H54 (cell line): Measurements from ENCODE around the gene SYT7.
A peak's percentile ranks its signal among the peaks of the same experiment; 100 is the strongest.
"Not testable (repeated sequence)": the region's sequence is repeated elsewhere in the genome, so short reads cannot be mapped to it uniquely, and the experiment has no call there.

Experiments used
- DNase-seq: peaks from one replicate; pipeline ENCODE4 v3.0.0; 2011; ENCODE audit warnings: low spot score, mixed read lengths; ENCODE audit not compliant: insufficient read length
- FAIRE-seq: peaks from 3 replicates; lab custom pipeline; 2011; peaks lifted over from hg19 to GRCh38; lab: Jason Lieb, UNC
- POLR2A ChIP-seq: IDR thresholded peaks from 2 replicates; pipeline ENCODE4 v1.6.1; 2011; ENCODE audit warnings: low read depth, mild to moderate bottlenecking, low read length

The SYT7 gene

GRCh38 chr11:61616434-61616833 is 35.6 kb upstream of the SYT7 start:
- no peak for DNase-seq
- no peak for TF ChIP-seq POLR2A
- no peak for FAIRE-seq

GRCh38 chr11:61614782-61615181 is 33.9 kb upstream of the SYT7 start:
- FAIRE-seq, DNase-seq: not testable (repeated sequence)

- FAIRE-seq (no peak), DNase-seq (no peak)
- TF ChIP-seq POLR2A, result no peak
These were observed 33.0 kb upstream of the SYT7 start for GRCh38 chr11:61613870-61614269.

GRCh38 chr11:61613051-61613450 is 32.2 kb upstream of the SYT7 start:
- no peak for FAIRE-seq
- no peak for DNase-seq
- TF ChIP-seq POLR2A, result no peak

- no peak for FAIRE-seq
- DNase-seq, result no peak
- no peak for TF ChIP-seq POLR2A
These were observed 30.4 kb upstream of the SYT7 start for GRCh38 chr11:61611309-61611708.

- TF ChIP-seq POLR2A, result no peak
- FAIRE-seq, result no peak
- no peak for DNase-seq
These were observed 30.0 kb upstream of the SYT7 start for GRCh38 chr11:61610905-61611304.

GRCh38 chr11:61609980-61610366 is 29.1 kb upstream of the SYT7 start:
- DNase-seq (no peak), FAIRE-seq (no peak)
- no peak for TF ChIP-seq POLR2A

- no peak for TF ChIP-seq POLR2A
- no peak for DNase-seq
- no peak for FAIRE-seq
These were observed 28.4 kb upstream of the SYT7 start for GRCh38 chr11:61609000-61609979.

- TF ChIP-seq POLR2A, result no peak
- FAIRE-seq (no peak), DNase-seq (no peak)
These were observed 27.2 kb upstream of the SYT7 start for GRCh38 chr11:61607920-61608599.

- TF ChIP-seq POLR2A, result no peak
- FAIRE-seq, result no peak
These were observed 26.6 kb upstream of the SYT7 start for GRCh38 chr11:61607426-61607825.

GRCh38 chr11:61603667-61604066 is 22.8 kb upstream of the SYT7 start:
- no peak for FAIRE-seq
- TF ChIP-seq POLR2A, result no peak
- DNase-seq, result no peak

More at GRCh38 chr11:61607426-61607825, 26.6 kb upstream of the SYT7 start:
- no peak for DNase-seq

- no peak for FAIRE-seq
- DNase-seq, result peak; percentile 60
- TF ChIP-seq POLR2A, result no peak
These were observed 22.1 kb upstream of the SYT7 start for GRCh38 chr11:61602775-61603569.

- TF ChIP-seq POLR2A, result no peak
- FAIRE-seq (no peak), DNase-seq (no peak)
These were observed 20.6 kb upstream of the SYT7 start for GRCh38 chr11:61601512-61601911.
